ENCODE data around the gene FAXDC2.

The FAXDC2 gene

GRCh38 chr5:154850255-154851062 is at the start of gene FAXDC2:
TSS of gene FAXDC2 (minus strand) at chr5:154850603. CDS start at chr5:154838178, 12,425 bp downstream.
- peak; percentile 92 for DNase-seq (ENCODE audit: low spot score)

GRCh38 chr5:154900066-154900465 is 49.7 kb upstream of the FAXDC2 start:
- DNase-seq (ENCODE audit: low spot score): peak; percentile 14

GRCh38 chr5:154899151-154899816 is 48.9 kb upstream of the FAXDC2 start:
- DNase-seq (ENCODE audit: low spot score): peak; percentile 24

GRCh38 chr5:154898210-154898609 is 47.8 kb upstream of the FAXDC2 start:
- DNase-seq (ENCODE audit: low spot score): no peak

GRCh38 chr5:154896562-154897165 is 46.3 kb upstream of the FAXDC2 start:
- no peak for DNase-seq (ENCODE audit: low spot score)

- DNase-seq (ENCODE audit: low spot score): no peak
These were observed 45.5 kb upstream of the FAXDC2 start for GRCh38 chr5:154895606-154896561.

GRCh38 chr5:154893381-154893780 is 43.0 kb upstream of the FAXDC2 start:
- no peak for DNase-seq (ENCODE audit: low spot score)

GRCh38 chr5:154892369-154892771 is 42.0 kb upstream of the FAXDC2 start:
- DNase-seq (ENCODE audit: low spot score): no peak

GRCh38 chr5:154885439-154885838 is 35.0 kb upstream of the FAXDC2 start:
- no peak for DNase-seq (ENCODE audit: low spot score)

- no peak for DNase-seq (ENCODE audit: low spot score)
These were observed 34.0 kb upstream of the FAXDC2 start for GRCh38 chr5:154884424-154884823.

GRCh38 chr5:154881986-154882385 is 31.6 kb upstream of the FAXDC2 start:
- DNase-seq (ENCODE audit: low spot score): no peak

GRCh38 chr5:154878642-154879335 is 28.4 kb upstream of the FAXDC2 start:
- DNase-seq (ENCODE audit: low spot score): no peak

GRCh38 chr5:154873791-154874331 is 23.5 kb upstream of the FAXDC2 start:
- DNase-seq (ENCODE audit: low spot score): no peak

- DNase-seq (ENCODE audit: low spot score): no peak
These were observed 21.3 kb upstream of the FAXDC2 start for GRCh38 chr5:154871734-154872133.

- DNase-seq (ENCODE audit: low spot score): no peak
These were observed 18.3 kb upstream of the FAXDC2 start for GRCh38 chr5:154868702-154869101.

GRCh38 chr5:154866841-154867240 is 16.4 kb upstream of the FAXDC2 start:
- no peak for DNase-seq (ENCODE audit: low spot score)

GRCh38 chr5:154865466-154866184 is 15.2 kb upstream of the FAXDC2 start:
- no peak for DNase-seq (ENCODE audit: low spot score)

- DNase-seq (ENCODE audit: low spot score): no peak
These were observed 13.1 kb upstream of the FAXDC2 start for GRCh38 chr5:154863291-154864080.

- no peak for DNase-seq (ENCODE audit: low spot score)
These were observed 12.4 kb upstream of the FAXDC2 start for GRCh38 chr5:154862766-154863165.
